DMS 273 treated with DMSO at 0.1 percent for 48 hours (cell line): ENCODE data around the gene NUP85.
"Not testable (repeated sequence)": the region's sequence is repeated elsewhere in the genome, so short reads cannot be mapped to it uniquely, and the experiment has no call there.

Experiments used
- DNase-seq: peaks from one replicate; lab custom pipeline; 2025; lab: John Stamatoyannopoulos, UW

NUP85 gene

GRCh38 chr17:75269844-75270217, 64.4 kb downstream of the NUP85 start:
- DNase-seq: no peak

- DNase-seq: peak; percentile 58
Measured at GRCh38 chr17:75270218-75270965, 64.9 kb downstream of the NUP85 start.

GRCh38 chr17:75270966-75271232, 65.4 kb downstream of the NUP85 start, which contains the start of gene MIF4GD:
Gene MIF4GD, minus strand, starts transcription at chr17:75271231. Its CDS starts 1,036 bp downstream, at chr17:75270195.
- DNase-seq: no peak

- no peak for DNase-seq
Measured at GRCh38 chr17:75271233-75271954, 65.9 kb downstream of the NUP85 start.

- DNase-seq: peak; percentile 60
Measured at GRCh38 chr17:75271955-75272847, 66.7 kb downstream of the NUP85 start.

- peak; percentile 59 for DNase-seq
Measured at GRCh38 chr17:75272848-75273184, 67.3 kb downstream of the NUP85 start.

GRCh38 chr17:75273977-75274708, 68.7 kb downstream of the NUP85 start:
- no peak for DNase-seq

- no peak for DNase-seq
Measured at GRCh38 chr17:75277664-75278071, 72.2 kb downstream of the NUP85 start.

GRCh38 chr17:75280189-75280588, 74.7 kb downstream of the NUP85 start:
- DNase-seq: not testable (repeated sequence)

GRCh38 chr17:75285123-75285522, 79.6 kb downstream of the NUP85 start:
- no peak for DNase-seq
